KMS-11 (cell line): ENCODE measurements around the gene POT1.

Source experiments
- H2AFZ ChIP-seq: fragments of 200-600 bp; sonication (generic); 2 replicates; pipeline ENCODE4 v1.6.1; 2016; ENCODE audit warnings: antibody characterized with exemption, mixed run types, low read depth
- H3K27ac ChIP-seq: fragments of 200-600 bp; sonication (generic); 2 replicates; pipeline ENCODE4 v1.6.1; 2016; ENCODE audit warnings: mild to moderate bottlenecking, mixed run types
- H3K27me3 ChIP-seq: fragments of 200-600 bp; sonication (generic); 2 replicates; pipeline ENCODE4 v1.6.1; 2017; ENCODE audit warnings: mild to moderate bottlenecking, low read depth, mixed run types, moderate library complexity; ENCODE audit not compliant: insufficient read depth
- H3K36me3 ChIP-seq: fragments of 200-600 bp; sonication (generic); 2 replicates; pipeline ENCODE4 v1.6.1; 2017; ENCODE audit warnings: mild to moderate bottlenecking, mixed run types; ENCODE audit not compliant: insufficient read depth
- H3K4me1 ChIP-seq: fragments of 200-600 bp; sonication (generic); 2 replicates; pipeline ENCODE4 v1.6.1; 2016; ENCODE audit warnings: mild to moderate bottlenecking, low read depth, mixed run types; ENCODE audit not compliant: poor library complexity, severe bottlenecking
- H3K4me2 ChIP-seq: fragments of 200-600 bp; sonication (generic); 2 replicates; pipeline ENCODE4 v1.7.0; 2016; ENCODE audit warnings: mild to moderate bottlenecking, mixed run types
- H3K4me3 ChIP-seq: fragments of 200-600 bp; sonication (generic); IDR thresholded peaks from 2 replicates; pipeline ENCODE4 v1.6.1; 2017; ENCODE audit warnings: low read depth, low read length, mixed read lengths; ENCODE audit not compliant: insufficient read depth
- H3K79me2 ChIP-seq: fragments of 200-600 bp; sonication (generic); 2 replicates; pipeline ENCODE4 v1.6.1; 2016; ENCODE audit warnings: low read depth, mixed run types; ENCODE audit not compliant: insufficient read depth
- H3K9ac ChIP-seq: fragments of 200-600 bp; sonication (generic); 2 replicates; pipeline ENCODE4 v1.6.1; 2016; ENCODE audit warnings: mild to moderate bottlenecking, mixed run types
- H4K20me1 ChIP-seq: fragments of 200-600 bp; sonication (generic); 2 replicates; pipeline ENCODE4 v1.6.1; 2016; ENCODE audit warnings: mild to moderate bottlenecking, mixed run types; ENCODE audit not compliant: insufficient read depth
- CTCF ChIP-seq: fragments of 200-600 bp; sonication (generic); conservative IDR thresholded peaks from 2 replicates; pipeline ENCODE4 v1.6.1; 2017; ENCODE audit warnings: low read depth, mild to moderate bottlenecking, antibody characterized with exemption, low read length, moderate library complexity, mixed read lengths

POT1 gene

DNA sequence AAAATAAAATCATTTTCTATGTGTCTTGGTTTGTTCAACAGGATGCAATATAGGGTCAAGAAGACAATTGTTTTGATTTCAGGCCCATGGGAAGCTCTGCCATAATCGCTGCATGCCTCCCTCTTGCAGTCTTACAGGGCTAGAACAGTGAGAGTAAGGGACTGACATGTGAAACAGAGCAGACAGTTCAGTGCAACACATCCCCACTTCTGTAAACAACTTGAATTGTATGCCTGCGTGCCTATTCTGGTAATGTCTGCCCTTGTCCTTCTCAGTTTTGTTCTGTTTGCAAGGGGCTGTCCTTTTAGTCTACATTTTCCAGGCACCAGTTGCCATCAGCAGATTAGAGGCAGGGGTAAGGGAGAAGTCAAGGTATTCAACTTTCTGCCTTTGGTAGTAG, 129.2 kb downstream of the POT1 start:
- Histone ChIP-seq H2AFZ (no peak overlapping the region), H3K27me3 (no peaks in the 10 kb centered on the region), H3K9ac (no peak overlapping the region), H3K36me3 (no peaks in the 10 kb centered on the region), H3K4me1 (no peaks in the 10 kb centered on the region), H3K27ac (no peak overlapping the region), H3K79me2 (no peaks in the 10 kb centered on the region), H3K4me3 (no peak overlapping the region), H3K4me2 (no peak overlapping the region), H4K20me1 (no peaks in the 10 kb centered on the region)
- no peak for TF ChIP-seq CTCF

DNA sequence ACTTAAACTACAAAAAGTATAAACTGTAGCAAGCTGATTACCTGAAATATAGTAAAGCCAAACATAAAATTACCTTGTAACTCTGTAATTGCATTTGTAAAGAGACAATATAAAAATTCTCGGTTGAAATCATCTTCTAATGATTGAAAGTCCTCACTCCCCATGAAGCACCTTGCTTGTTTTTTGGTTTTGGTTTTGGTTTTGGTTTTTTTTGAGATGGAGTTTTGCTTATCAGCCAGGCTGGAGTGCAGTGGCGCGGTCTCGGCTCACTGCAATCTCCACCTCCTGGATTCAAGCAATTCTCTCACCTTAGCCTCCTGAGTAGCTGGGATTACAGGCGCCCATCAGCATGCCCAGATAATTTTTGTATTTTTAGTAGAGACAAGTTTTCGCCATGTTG, 130.2 kb downstream of the POT1 start:
- no peaks in the 10 kb centered on the region for H3K79me2 ChIP-seq
- no peak overlapping the region for H3K4me2 ChIP-seq
- no peak overlapping the region for H3K4me3 ChIP-seq
- peak overlapping the region; percentile 44 for H2AFZ ChIP-seq
- H3K27ac ChIP-seq = no peak overlapping the region
- H4K20me1 ChIP-seq = no peaks in the 10 kb centered on the region
- H3K27me3 ChIP-seq = no peaks in the 10 kb centered on the region
- no peaks in the 10 kb centered on the region for H3K36me3 ChIP-seq
- H3K4me1 ChIP-seq = no peaks in the 10 kb centered on the region
- no peak overlapping the region for H3K9ac ChIP-seq
- TF ChIP-seq CTCF = no peak

DNA sequence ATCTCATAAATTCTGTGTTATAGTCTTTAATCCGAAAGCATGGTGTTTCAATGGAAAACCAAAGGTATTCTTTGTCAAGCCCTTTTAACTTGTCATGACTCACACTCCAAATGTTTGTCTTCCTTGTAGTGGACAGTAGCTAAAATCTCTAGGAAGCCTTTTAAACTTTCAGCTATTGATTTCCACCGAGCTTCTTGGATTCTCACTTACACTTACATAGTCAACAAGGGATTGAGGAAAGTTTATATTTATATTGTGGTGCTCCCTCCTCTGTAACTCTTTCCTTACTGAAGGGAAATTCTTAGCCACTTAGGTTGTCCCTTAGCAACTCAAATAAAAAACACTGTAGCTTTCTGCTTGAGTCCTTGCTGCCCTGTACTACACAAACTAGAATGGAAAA, 132.9 kb downstream of the POT1 start:
- H2AFZ ChIP-seq = no peak overlapping the region
- H3K4me3 ChIP-seq = no peak overlapping the region
- H3K4me2 ChIP-seq = no peak overlapping the region
- no peaks in the 10 kb centered on the region for H3K36me3 ChIP-seq
- H3K79me2 ChIP-seq = no peaks in the 10 kb centered on the region
- no peak overlapping the region for H3K27ac ChIP-seq
- no peak overlapping the region for H3K9ac ChIP-seq
- no peaks in the 10 kb centered on the region for H4K20me1 ChIP-seq
- TF ChIP-seq CTCF = no peak
- no peaks in the 10 kb centered on the region for H3K27me3 ChIP-seq
- no peaks in the 10 kb centered on the region for H3K4me1 ChIP-seq

DNA sequence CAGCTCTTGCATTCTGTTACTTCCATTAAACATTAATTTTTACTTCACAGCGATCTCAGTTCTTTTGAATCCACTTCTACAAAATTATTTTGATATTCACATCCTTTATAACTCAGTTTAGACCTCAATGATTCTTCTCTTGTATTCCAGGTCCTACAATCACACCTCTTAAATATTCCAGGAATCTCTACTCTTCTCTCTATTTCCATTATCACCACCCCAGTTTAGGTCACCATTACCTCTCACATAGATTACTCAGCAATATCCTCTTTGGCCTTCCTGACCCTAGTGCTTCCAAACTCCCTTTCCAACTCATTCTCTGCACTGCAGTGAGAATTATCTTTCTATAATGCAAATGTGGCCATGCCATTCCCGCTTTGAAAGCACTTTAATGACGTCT, 136.9 kb downstream of the POT1 start:
- Histone ChIP-seq H3K4me3 (no peak overlapping the region), H3K27me3 (no peaks in the 10 kb centered on the region), H3K79me2 (no peaks in the 10 kb centered on the region), H3K36me3 (no peaks in the 10 kb centered on the region), H2AFZ (no peak overlapping the region), H3K9ac (no peak overlapping the region), H3K4me1 (no peaks in the 10 kb centered on the region), H3K4me2 (no peak overlapping the region), H3K27ac (no peak overlapping the region), H4K20me1 (no peaks in the 10 kb centered on the region)
- TF ChIP-seq CTCF = no peak

DNA sequence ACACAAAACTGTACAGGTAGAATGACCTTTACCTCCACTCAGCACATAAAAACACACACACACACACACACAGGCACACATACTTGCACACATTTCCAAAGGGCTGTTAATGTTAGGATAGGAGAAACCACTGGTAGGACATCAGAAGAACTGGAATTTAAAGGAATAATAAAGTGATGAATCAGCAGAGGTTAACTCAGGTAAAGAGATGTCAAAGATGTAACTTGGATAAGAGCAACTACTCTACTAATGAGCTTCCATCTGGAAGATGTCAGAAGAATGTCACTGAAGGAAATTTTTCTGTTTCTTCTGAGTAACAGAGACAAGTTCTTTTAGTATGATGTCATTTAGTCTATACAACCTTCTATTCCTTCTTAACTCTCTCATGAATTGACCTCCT, 137.6 kb downstream of the POT1 start:
- Histone ChIP-seq H3K27ac (no peak overlapping the region), H2AFZ (no peak overlapping the region), H3K36me3 (no peaks in the 10 kb centered on the region), H3K4me3 (no peak overlapping the region), H3K9ac (no peak overlapping the region), H4K20me1 (no peaks in the 10 kb centered on the region), H3K4me1 (no peaks in the 10 kb centered on the region), H3K79me2 (no peaks in the 10 kb centered on the region), H3K27me3 (no peaks in the 10 kb centered on the region), H3K4me2 (no peak overlapping the region)
- no peak for TF ChIP-seq CTCF
